Sigmoid colon (tissue), 4 donors: Measurements from ENCODE around the gene PDZD7.

Experiments
- POLR2A ChIP-seq, 2 donors: fragments of 450-650 bp; IDR thresholded peaks; one replicate each; pipeline ENCODE4 v1.6.1; 2016; ENCODE audit warnings: antibody characterized with exemption in 2 of 2, mild to moderate bottlenecking in 2 of 2, moderate library complexity in 2 of 2
- POLR2AphosphoS5 ChIP-seq, 4 donors: sonication (generic); formaldehyde crosslinking; IDR thresholded peaks; one replicate each; pipeline ENCODE4 v1.6.1; 2017; ENCODE audit warnings: antibody characterized with exemption in 4 of 4
- TF ChIP-seq, protein P1 (sequence below), 4 experiments: fragments of 450-650 bp in 3 of 4; fragments of 200-600 bp in 1 of 4; IDR thresholded peaks; one replicate each; pipeline ENCODE4 v1.5.1; 2016 to 2019; ENCODE audit warnings: antibody characterized with exemption in 4 of 4, mild to moderate bottlenecking in 3 of 4, moderate library complexity in 2 of 4

GRCh38 chr10:101035916-101036702 lies 5.2 kb upstream of the PDZD7 start:
- TF ChIP-seq, protein P1, sequence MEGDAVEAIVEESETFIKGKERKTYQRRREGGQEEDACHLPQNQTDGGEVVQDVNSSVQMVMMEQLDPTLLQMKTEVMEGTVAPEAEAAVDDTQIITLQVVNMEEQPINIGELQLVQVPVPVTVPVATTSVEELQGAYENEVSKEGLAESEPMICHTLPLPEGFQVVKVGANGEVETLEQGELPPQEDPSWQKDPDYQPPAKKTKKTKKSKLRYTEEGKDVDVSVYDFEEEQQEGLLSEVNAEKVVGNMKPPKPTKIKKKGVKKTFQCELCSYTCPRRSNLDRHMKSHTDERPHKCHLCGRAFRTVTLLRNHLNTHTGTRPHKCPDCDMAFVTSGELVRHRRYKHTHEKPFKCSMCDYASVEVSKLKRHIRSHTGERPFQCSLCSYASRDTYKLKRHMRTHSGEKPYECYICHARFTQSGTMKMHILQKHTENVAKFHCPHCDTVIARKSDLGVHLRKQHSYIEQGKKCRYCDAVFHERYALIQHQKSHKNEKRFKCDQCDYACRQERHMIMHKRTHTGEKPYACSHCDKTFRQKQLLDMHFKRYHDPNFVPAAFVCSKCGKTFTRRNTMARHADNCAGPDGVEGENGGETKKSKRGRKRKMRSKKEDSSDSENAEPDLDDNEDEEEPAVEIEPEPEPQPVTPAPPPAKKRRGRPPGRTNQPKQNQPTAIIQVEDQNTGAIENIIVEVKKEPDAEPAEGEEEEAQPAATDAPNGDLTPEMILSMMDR (IDR thresholded peaks at IDR 0.05) = no peak
- no peak for TF ChIP-seq POLR2A (IDR thresholded peaks at IDR 0.05)
- TF ChIP-seq POLR2AphosphoS5 (IDR thresholded peaks at IDR 0.05) = no peak
